Upper lobe of right lung (tissue), 1 donor: ENCODE data around the gene ADAMTS18. TPM values are rescaled to one million over a fixed set of nuclear protein-coding genes. Genes with fewer than 3 reads are reported as not detected.

Experiments used
- ATAC-seq: fragments of 200-7000 bp; cut with Tn5 transposase; one replicate; pipeline ENCODE4 v1.9.1; 2020; ENCODE audit warnings: mild to moderate bottlenecking, moderate library complexity
- DNase-seq: peaks from one replicate; pipeline ENCODE4 v3.0.0-alpha.2; 2020
- H3K27ac ChIP-seq: fragments of 200-600 bp; one replicate; pipeline ENCODE4 v1.8.0; 2022
- H3K27me3 ChIP-seq: fragments of 200-600 bp; one replicate; pipeline ENCODE4 v1.8.0; 2022; ENCODE audit warnings: mild to moderate bottlenecking
- H3K36me3 ChIP-seq: fragments of 200-600 bp; one replicate; pipeline ENCODE4 v1.8.0; 2022
- H3K4me1 ChIP-seq: fragments of 200-600 bp; one replicate; pipeline ENCODE4 v1.8.0; 2022
- H3K4me3 ChIP-seq: fragments of 200-600 bp; one replicate; pipeline ENCODE4 v1.8.0; 2022; ENCODE audit warnings: mild to moderate bottlenecking
- H3K9me3 ChIP-seq: fragments of 200-600 bp; one replicate; pipeline ENCODE4 v1.8.0; 2022
- CTCF ChIP-seq: fragments of 200-600 bp; IDR thresholded peaks from one replicate; pipeline ENCODE4 v1.8.0; 2022; ENCODE audit warnings: antibody characterized with exemption
- intact Hi-C: fragments of 100-400 bp; cut with DNase I; formaldehyde crosslinking; loops from one replicate; pipeline ENCODE4 v1.11.0; 2022
- total RNA-seq: library from RNA; stranded (reverse); fragmentation: NEBNext Ultra II Directional; extraction: Animal tissue kit (Norgen Biotek cat#: 25700); gene quantifications from one replicate; pipeline ENCODE4 v1.2.1, GENCODE V29; 2021
- donor health status: DM: no; HTN: yes; CAD: no; lungs with severe emphysema.

ADAMTS18 gene
- total RNA-seq, 1 donor from 2014 or later = 0.46 TPM

GRCh38 chr16:77409311-77409710 is 25.5 kb downstream of the ADAMTS18 start:
- intact Hi-C loops = no loop called here
- Histone ChIP-seq H3K9me3 (no peaks in the 10 kb centered on the region), H3K4me1 (no peaks in the 10 kb centered on the region), H3K4me3 (no peak overlapping the region), H3K36me3 (no peaks in the 10 kb centered on the region), H3K27ac (no peak overlapping the region), H3K27me3 (no peaks in the 10 kb centered on the region)
- DNase-seq = no peak
- ATAC-seq = no peak
- no peak for TF ChIP-seq CTCF

- H3K9me3 ChIP-seq = no peaks in the 10 kb centered on the region
- no peak overlapping the region for H3K4me3 ChIP-seq
- TF ChIP-seq CTCF = no peak
- DNase-seq (no peak), ATAC-seq (no peak)
- no peaks in the 10 kb centered on the region for H3K4me1 ChIP-seq
- intact Hi-C loops = no loop called here
- no peak overlapping the region for H3K27ac ChIP-seq
- H3K27me3 ChIP-seq = no peaks in the 10 kb centered on the region
- H3K36me3 ChIP-seq = no peaks in the 10 kb centered on the region
Measured at GRCh38 chr16:77408607-77409006, 26.2 kb downstream of the ADAMTS18 start.

- TF ChIP-seq CTCF = no peak
- intact Hi-C loops = no loop called here
- H3K36me3 ChIP-seq = no peaks in the 10 kb centered on the region
- no peak overlapping the region for H3K27ac ChIP-seq
- no peaks in the 10 kb centered on the region for H3K4me1 ChIP-seq
- no peaks in the 10 kb centered on the region for H3K27me3 ChIP-seq
- no peak for DNase-seq
- no peak overlapping the region for H3K4me3 ChIP-seq
- ATAC-seq = no peak
- no peaks in the 10 kb centered on the region for H3K9me3 ChIP-seq
Measured at GRCh38 chr16:77406680-77407079, 28.2 kb downstream of the ADAMTS18 start.

GRCh38 chr16:77404775-77405174 is 30.1 kb downstream of the ADAMTS18 start:
- no peaks in the 10 kb centered on the region for H3K27me3 ChIP-seq
- TF ChIP-seq CTCF = no peak

GRCh38 chr16:77403732-77404131 is 31.1 kb downstream of the ADAMTS18 start:
- ATAC-seq = no peak
- TF ChIP-seq CTCF = no peak
- Histone ChIP-seq H3K27me3 (no peaks in the 10 kb centered on the region), H3K27ac (no peak overlapping the region), H3K4me1 (no peaks in the 10 kb centered on the region), H3K4me3 (no peak overlapping the region), H3K9me3 (no peaks in the 10 kb centered on the region), H3K36me3 (no peaks in the 10 kb centered on the region)
- DNase-seq = no peak
- intact Hi-C loops = no loop called here

More at GRCh38 chr16:77404775-77405174, 30.1 kb downstream of the ADAMTS18 start:
- Histone ChIP-seq H3K4me3 (no peak overlapping the region), H3K4me1 (no peaks in the 10 kb centered on the region), H3K27ac (no peak overlapping the region), H3K9me3 (no peaks in the 10 kb centered on the region), H3K36me3 (no peaks in the 10 kb centered on the region)
- intact Hi-C loops = no loop called here
- ATAC-seq (no peak), DNase-seq (no peak)

GRCh38 chr16:77402672-77403071 is 32.2 kb downstream of the ADAMTS18 start:
- intact Hi-C loops = no loop called here
- no peak for DNase-seq
- H3K9me3 ChIP-seq = no peaks in the 10 kb centered on the region
- H3K4me3 ChIP-seq = no peak overlapping the region
- TF ChIP-seq CTCF = no peak
- H3K27ac ChIP-seq = no peak overlapping the region
- no peaks in the 10 kb centered on the region for H3K36me3 ChIP-seq
- no peak for ATAC-seq
- no peaks in the 10 kb centered on the region for H3K4me1 ChIP-seq
- H3K27me3 ChIP-seq = no peaks in the 10 kb centered on the region
